Measurements from ENCODE around the gene FOXO1. TPM values are rescaled to one million over a fixed set of nuclear protein-coding genes. Genes with fewer than 3 reads are reported as not detected.

FOXO1 gene
- total and polyA plus RNA-seq, 2 of the 13 experiments (the other 11 are each of a cell fraction or from before 2014, with no cell fraction given), result 8.1 to 13.1 TPM

DNA sequence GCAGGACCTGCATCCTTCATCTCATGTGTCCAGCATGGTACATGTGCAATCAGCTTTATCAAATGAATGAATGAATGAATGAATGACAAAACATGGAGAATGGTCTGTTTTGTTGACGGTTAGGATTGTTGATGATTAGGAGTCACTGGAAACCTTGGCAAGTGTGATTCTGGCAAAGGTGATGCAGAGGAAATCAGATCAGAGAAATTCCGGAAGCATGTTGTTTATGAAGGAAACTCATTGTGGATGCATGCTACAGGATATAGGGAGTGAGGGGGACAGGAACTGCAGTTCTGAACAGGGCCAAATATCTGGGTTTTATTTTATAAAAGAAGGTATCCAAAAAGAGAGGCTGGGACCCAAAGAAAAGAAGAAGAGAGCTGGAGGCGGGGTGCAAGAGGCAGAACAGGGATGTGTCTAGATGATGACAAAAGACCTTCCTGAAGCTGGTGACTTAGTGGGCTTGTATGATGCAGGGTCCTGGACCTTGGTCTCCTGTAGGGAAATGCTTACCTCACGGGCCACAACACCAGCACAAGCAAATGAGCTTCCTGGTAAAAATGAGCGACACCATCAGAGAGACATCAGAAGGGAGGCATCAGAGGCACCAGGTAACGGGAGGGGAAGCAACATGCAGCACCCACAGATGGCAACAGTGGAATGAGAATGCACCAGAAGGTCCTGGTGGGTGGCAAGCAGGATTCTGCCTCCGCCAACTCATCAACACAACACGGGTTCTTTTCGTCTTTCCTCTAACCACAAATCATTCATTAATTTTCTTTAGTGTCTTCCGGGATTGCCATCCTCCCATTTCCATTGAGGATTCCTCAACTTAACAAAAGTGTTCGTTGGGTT lies 159.6 kb downstream of the FOXO1 start:
- WGBS (ENCODE audit: low lambda C conversion rate), result 87% methylated on average over 11 of the region's 11 CpGs
- H3K4me3 ChIP-seq (replicated peaks in 1 of 3; ENCODE audit: insufficient read depth in 1 of 3, low read depth in 2 of 3, low read length in 3 of 3), result no peak overlapping the region
- H3K27me3 ChIP-seq (ENCODE audit: control insufficient read depth in 1 of 2, insufficient read depth in 2 of 2, low read length in 2 of 2), result no peaks in the 10 kb centered on the region
- no peaks in the 10 kb centered on the region for H4K20me1 ChIP-seq (ENCODE audit: insufficient read depth, low read length)
- H3K27ac ChIP-seq (ENCODE audit: extremely low read length, insufficient read depth, low read length), result no peak overlapping the region
- no TSS peak for BruUV-seq (replicated peaks)
- no peaks in the 10 kb centered on the region for H3K9me3 ChIP-seq (ENCODE audit: low read length)
- H3K9ac ChIP-seq (ENCODE audit: insufficient read depth, low read depth, low read length), result no peak overlapping the region
- in situ Hi-C loops (cut with HindIII; ENCODE audit: extremely low pct_ligation_motif_present, low pct_unique_long_range_greater_than_20kb) (no loop called here), intact Hi-C loops (cut with micrococcal nuclease; ENCODE audit: unreplicated experiment) (no loop called here)
- DNase-seq (ENCODE audit: low spot score) (no peak), ATAC-seq (no peak), FAIRE-seq (no peak)
- TF ChIP-seq ZNF790 (CRISPR knock-in tag; IDR thresholded peaks at IDR 0.05; ENCODE audit: borderline replicate concordance), result no peak
- no peak for TF ChIP-seq ZFP82 (CRISPR knock-in tag; IDR thresholded peaks at IDR 0.05; ENCODE audit: borderline replicate concordance)
- TF ChIP-seq, protein P1, sequence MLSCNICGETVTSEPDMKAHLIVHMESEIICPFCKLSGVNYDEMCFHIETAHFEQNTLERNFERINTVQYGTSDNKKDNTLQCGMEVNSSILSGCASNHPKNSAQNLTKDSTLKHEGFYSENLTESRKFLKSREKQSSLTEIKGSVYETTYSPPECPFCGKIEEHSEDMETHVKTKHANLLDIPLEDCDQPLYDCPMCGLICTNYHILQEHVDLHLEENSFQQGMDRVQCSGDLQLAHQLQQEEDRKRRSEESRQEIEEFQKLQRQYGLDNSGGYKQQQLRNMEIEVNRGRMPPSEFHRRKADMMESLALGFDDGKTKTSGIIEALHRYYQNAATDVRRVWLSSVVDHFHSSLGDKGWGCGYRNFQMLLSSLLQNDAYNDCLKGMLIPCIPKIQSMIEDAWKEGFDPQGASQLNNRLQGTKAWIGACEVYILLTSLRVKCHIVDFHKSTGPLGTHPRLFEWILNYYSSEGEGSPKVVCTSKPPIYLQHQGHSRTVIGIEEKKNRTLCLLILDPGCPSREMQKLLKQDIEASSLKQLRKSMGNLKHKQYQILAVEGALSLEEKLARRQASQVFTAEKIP (CRISPR knock-in tag; IDR thresholded peaks at IDR 0.05; ENCODE audit: borderline replicate concordance), result no peak
- no peak for TF ChIP-seq ZNF136 (CRISPR knock-in tag; IDR thresholded peaks at IDR 0.05; ENCODE audit: low read depth)
- TF ChIP-seq ZNF34 (CRISPR knock-in tag; IDR thresholded peaks at IDR 0.05; ENCODE audit: borderline replicate concordance), result no peak
- TF ChIP-seq, protein P2, sequence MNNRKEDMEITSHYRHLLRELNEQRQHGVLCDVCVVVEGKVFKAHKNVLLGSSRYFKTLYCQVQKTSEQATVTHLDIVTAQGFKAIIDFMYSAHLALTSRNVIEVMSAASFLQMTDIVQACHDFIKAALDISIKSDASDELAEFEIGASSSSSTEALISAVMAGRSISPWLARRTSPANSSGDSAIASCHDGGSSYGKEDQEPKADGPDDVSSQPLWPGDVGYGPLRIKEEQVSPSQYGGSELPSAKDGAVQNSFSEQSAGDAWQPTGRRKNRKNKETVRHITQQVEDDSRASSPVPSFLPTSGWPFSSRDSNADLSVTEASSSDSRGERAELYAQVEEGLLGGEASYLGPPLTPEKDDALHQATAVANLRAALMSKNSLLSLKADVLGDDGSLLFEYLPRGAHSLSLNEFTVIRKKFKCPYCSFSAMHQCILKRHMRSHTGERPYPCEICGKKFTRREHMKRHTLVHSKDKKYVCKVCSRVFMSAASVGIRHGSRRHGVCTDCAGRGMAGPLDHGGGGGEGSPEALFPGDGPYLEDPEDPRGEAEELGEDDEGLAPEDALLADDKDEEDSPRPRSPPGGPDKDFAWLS (CRISPR knock-in tag; IDR thresholded peaks at IDR 0.05; ENCODE audit: borderline replicate concordance), result no peak
- peaks cover 34% of the 10 kb centered on the region for H3K4me1 ChIP-seq (ENCODE audit: insufficient read depth, low read length)
- POLR2A ChIA-PET, result no interaction called here
- no peak overlapping the region for H2AFZ ChIP-seq (ENCODE audit: low read length)
- CTCF ChIA-PET (ENCODE audit: low intra/inter-chr PET ratio, low total read pairs), result no interaction called here
- no peak overlapping the region for H3K4me2 ChIP-seq (ENCODE audit: low read depth, low read length)
- H3K36me3 ChIP-seq (replicated peaks in 1 of 2; ENCODE audit: control insufficient read depth in 1 of 2, insufficient read depth in 2 of 2, low read length in 2 of 2), result no peaks in the 10 kb centered on the region
- no peaks in the 10 kb centered on the region for H3K79me2 ChIP-seq (ENCODE audit: insufficient read depth, low read length)

Other genes starting within 250 kb of the FOXO1 start
- 34.1 and 43.5 TPM in 2 replicates for gene MRPS31, start 104.5 kb upstream of the FOXO1 start, total RNA-seq (2016; rRNA removed; fragmentation: Illumina TruSeq; extraction: Trizol)
- 20.4 and 23.7 TPM in 2 replicates for gene MRPS31, start 104.5 kb upstream of the FOXO1 start, polyA plus RNA-seq (2011; rRNA removed)
- 39.1 and 47.6 TPM in 2 replicates for gene SLC25A15, start 123.0 kb upstream of the FOXO1 start, total RNA-seq (2016; rRNA removed; fragmentation: Illumina TruSeq; extraction: Trizol)
- 16.7 and 17.3 TPM in 2 replicates for gene SLC25A15, start 123.0 kb upstream of the FOXO1 start, polyA plus RNA-seq (2011; rRNA removed)